Upper lobe of right lung (tissue), 1 donor: ENCODE data around the gene MAP3K21. TPM values are rescaled to one million over a fixed set of nuclear protein-coding genes. Genes with fewer than 3 reads are reported as not detected.

Experiments
- ATAC-seq: fragments of 200-7000 bp; cut with Tn5 transposase; one replicate; pipeline ENCODE4 v1.9.1; 2020; ENCODE audit warnings: mild to moderate bottlenecking, moderate library complexity
- DNase-seq: peaks from one replicate; pipeline ENCODE4 v3.0.0-alpha.2; 2020
- H3K27ac ChIP-seq: fragments of 200-600 bp; one replicate; pipeline ENCODE4 v1.8.0; 2022
- H3K27me3 ChIP-seq: fragments of 200-600 bp; one replicate; pipeline ENCODE4 v1.8.0; 2022; ENCODE audit warnings: mild to moderate bottlenecking
- H3K36me3 ChIP-seq: fragments of 200-600 bp; one replicate; pipeline ENCODE4 v1.8.0; 2022
- H3K4me1 ChIP-seq: fragments of 200-600 bp; one replicate; pipeline ENCODE4 v1.8.0; 2022
- H3K4me3 ChIP-seq: fragments of 200-600 bp; one replicate; pipeline ENCODE4 v1.8.0; 2022; ENCODE audit warnings: mild to moderate bottlenecking
- H3K9me3 ChIP-seq: fragments of 200-600 bp; one replicate; pipeline ENCODE4 v1.8.0; 2022
- intact Hi-C: fragments of 100-400 bp; cut with DNase I; formaldehyde crosslinking; loops from one replicate; pipeline ENCODE4 v1.11.0; 2022
- long read RNA-seq: library from polyadenylated mRNA; unstranded; transcript quantifications from one replicate; pipeline ENCODE4 v2.0.0, GENCODE V29; 2021
- total RNA-seq: library from RNA; stranded (reverse); fragmentation: NEBNext Ultra II Directional; extraction: Animal tissue kit (Norgen Biotek cat#: 25700); gene quantifications from one replicate; pipeline ENCODE4 v1.2.1, GENCODE V29; 2021
- TF ChIP-seq, protein P1 (sequence below): fragments of 200-600 bp; IDR thresholded peaks from one replicate; pipeline ENCODE4 v1.8.0; 2022; ENCODE audit warnings: antibody characterized with exemption
- donor health status: DM: no; HTN: yes; CAD: no; lungs with severe emphysema.

Gene MAP3K21
- 9.1 TPM for total RNA-seq
- long read RNA-seq, full-length matches to known transcripts: 7 of 15 reads
- long read RNA-seq, partial matches to known transcripts: 4 of 15 reads
- long read RNA-seq, other reads (novel, unspliced or antisense): 4 of 15 reads

DNA sequence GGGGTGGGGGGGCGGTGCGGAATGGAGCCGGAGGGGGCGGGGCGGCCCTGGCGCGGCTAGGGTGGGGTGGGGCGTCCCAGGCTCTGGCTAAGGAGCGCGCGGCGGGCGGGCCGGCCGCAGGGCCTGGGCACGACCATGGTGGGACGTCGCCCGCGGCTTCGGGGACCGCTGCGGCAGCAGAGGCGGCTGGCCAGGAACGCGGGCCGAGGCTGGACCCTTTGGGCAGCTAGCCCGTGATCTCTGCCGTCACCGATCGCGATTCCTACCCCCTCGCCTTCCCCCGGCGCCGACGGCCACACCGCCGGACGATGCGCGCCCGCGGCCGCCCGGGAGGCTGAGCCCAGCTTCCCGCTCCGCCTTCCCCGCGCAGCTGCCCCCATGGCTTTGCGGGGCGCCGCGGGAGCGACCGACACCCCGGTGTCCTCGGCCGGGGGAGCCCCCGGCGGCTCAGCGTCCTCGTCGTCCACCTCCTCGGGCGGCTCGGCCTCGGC is at the start of gene MAP3K21:
Gene MAP3K21 (plus strand): TSS at position 74 of the 491 bp plus-strand sequence. CDS start 305 bp downstream, at position 379.
- Histone ChIP-seq H3K4me1 (peaks cover 6% of the 10 kb centered on the region), H3K27me3 (peaks cover 6% of the 10 kb centered on the region), H3K27ac (peak within 1 kb of the TSS; percentile 80), H3K36me3 (no peaks in the 10 kb centered on the region), H3K4me3 (peak within 1 kb of the TSS; percentile 63), H3K9me3 (no peaks in the 10 kb centered on the region)
- TF ChIP-seq, protein P1, sequence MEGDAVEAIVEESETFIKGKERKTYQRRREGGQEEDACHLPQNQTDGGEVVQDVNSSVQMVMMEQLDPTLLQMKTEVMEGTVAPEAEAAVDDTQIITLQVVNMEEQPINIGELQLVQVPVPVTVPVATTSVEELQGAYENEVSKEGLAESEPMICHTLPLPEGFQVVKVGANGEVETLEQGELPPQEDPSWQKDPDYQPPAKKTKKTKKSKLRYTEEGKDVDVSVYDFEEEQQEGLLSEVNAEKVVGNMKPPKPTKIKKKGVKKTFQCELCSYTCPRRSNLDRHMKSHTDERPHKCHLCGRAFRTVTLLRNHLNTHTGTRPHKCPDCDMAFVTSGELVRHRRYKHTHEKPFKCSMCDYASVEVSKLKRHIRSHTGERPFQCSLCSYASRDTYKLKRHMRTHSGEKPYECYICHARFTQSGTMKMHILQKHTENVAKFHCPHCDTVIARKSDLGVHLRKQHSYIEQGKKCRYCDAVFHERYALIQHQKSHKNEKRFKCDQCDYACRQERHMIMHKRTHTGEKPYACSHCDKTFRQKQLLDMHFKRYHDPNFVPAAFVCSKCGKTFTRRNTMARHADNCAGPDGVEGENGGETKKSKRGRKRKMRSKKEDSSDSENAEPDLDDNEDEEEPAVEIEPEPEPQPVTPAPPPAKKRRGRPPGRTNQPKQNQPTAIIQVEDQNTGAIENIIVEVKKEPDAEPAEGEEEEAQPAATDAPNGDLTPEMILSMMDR: no peak
- ATAC-seq: peak; percentile 85
- intact Hi-C loops: no loop called here
- DNase-seq: no peak

DNA sequence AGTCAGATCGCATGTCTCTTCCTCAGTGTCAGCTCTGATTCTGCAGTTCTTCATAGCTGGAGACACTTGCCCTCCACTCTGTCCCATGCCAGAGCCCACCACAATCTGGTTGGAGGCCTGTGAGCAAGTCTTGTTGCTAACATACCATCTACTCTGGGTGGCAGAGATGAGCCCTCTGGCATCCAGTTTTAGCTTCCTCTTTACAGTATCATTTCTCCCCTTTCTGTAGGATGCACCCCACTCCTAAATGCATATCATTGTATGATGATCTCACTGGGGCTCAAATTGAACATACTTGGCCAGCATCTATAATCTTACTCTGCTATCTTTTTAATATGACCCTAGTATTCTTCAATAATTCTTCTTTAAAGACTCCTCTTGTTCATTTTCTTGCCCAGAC is 48.9 kb upstream of the MAP3K21 start:
- Histone ChIP-seq H3K4me1 (no peaks in the 10 kb centered on the region), H3K27me3 (no peaks in the 10 kb centered on the region), H3K9me3 (no peaks in the 10 kb centered on the region), H3K4me3 (no peak overlapping the region), H3K36me3 (no peaks in the 10 kb centered on the region), H3K27ac (no peak overlapping the region)
- no peak for DNase-seq
- TF ChIP-seq, protein P1: no peak
- intact Hi-C loops: no loop called here
- no peak for ATAC-seq

DNA sequence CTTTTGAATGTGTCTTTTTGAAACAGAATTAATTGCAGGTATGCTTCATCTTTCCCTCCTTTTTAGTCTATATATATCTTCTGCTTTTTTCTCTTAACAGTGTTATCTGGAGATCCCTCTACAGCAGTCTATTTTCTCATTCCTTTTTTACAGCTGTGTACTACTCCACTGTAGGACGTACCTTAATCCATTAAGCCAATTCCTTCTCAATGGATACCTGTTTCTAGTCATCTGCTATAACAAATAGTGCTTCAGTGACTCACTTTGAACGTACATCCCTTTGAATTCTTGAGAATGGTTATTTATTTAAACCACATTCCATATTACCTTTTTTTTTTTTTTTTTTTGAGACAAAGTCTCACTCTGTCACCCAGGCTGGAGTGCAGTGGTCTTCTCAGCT is 47.6 kb upstream of the MAP3K21 start:
- no peaks in the 10 kb centered on the region for H3K9me3 ChIP-seq
- TF ChIP-seq, protein P1: no peak
- ATAC-seq: no peak
- no peaks in the 10 kb centered on the region for H3K36me3 ChIP-seq
- no peak overlapping the region for H3K27ac ChIP-seq
- H3K4me1 ChIP-seq: no peaks in the 10 kb centered on the region
- no peak overlapping the region for H3K4me3 ChIP-seq
- DNase-seq: no peak
- intact Hi-C loops: no loop called here
- H3K27me3 ChIP-seq: no peaks in the 10 kb centered on the region

DNA sequence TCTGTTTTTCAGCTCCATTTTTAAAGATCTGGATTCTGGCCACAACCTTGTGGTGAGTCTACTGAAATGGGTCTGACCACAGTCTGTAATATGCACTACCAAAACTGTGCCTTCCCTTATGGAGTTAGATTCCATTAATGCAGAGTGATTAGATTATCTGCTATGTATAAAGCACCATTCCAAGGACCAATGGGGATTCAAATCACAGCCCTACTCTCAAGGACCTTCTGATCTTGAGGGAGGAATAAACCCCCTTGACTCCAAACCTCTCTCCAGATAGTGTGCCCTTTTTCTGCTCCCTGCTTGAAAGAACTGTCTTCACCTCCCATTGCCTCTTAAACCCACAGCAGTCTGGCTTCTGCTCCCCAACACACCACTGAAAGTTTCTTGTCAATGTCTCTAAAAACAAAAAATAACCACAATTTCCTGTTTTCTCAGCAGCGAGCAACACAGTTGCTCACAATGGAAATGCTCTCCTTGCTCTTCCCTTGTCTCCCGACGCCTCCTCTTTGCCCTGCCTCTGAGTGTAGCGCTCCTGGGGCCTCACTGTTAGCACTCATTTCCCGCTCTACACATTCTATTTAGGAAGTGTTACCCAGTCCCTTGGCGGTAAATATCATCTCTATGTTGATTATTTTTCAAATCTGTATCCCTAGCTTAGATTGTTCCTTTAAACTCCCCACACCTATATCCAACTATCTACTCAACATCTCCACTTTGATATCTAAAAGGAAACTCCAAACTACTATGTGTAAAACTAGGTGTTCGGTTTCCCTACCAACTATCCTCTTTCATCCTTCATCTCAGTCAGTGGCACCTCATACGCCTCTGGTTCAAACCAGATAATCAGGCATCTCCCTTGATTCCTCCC is 45.6 kb upstream of the MAP3K21 start:
- ATAC-seq (peak; percentile 78), DNase-seq (no peak)
- Histone ChIP-seq H3K36me3 (no peaks in the 10 kb centered on the region), H3K4me1 (no peaks in the 10 kb centered on the region), H3K27me3 (no peaks in the 10 kb centered on the region), H3K9me3 (no peaks in the 10 kb centered on the region), H3K4me3 (no peak overlapping the region), H3K27ac (no peak overlapping the region)
- intact Hi-C loops: no loop called here
- TF ChIP-seq, protein P1: no peak

DNA sequence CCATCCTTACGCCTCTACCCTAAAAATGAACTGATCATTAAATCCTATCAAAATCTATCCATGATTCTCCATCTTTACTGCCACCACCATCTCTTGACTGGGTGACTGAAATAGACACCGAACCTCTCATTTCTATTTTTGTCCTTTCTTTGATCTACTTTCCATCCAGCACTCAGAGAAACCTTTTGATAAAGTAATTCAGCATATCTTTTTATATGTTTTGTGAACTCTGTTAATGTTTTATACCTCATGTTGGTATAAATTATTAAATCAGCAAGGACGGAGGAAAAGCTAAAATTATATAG is 45.0 kb upstream of the MAP3K21 start:
- no peaks in the 10 kb centered on the region for H3K9me3 ChIP-seq
- no peak overlapping the region for H3K4me3 ChIP-seq
- TF ChIP-seq, protein P1: no peak
- H3K27ac ChIP-seq: no peak overlapping the region
- no peaks in the 10 kb centered on the region for H3K4me1 ChIP-seq
- ATAC-seq (no peak), DNase-seq (no peak)
- H3K36me3 ChIP-seq: no peaks in the 10 kb centered on the region
- intact Hi-C loops: no loop called here
- no peaks in the 10 kb centered on the region for H3K27me3 ChIP-seq
